Measurements from ENCODE around the gene PSD4.

DNA sequence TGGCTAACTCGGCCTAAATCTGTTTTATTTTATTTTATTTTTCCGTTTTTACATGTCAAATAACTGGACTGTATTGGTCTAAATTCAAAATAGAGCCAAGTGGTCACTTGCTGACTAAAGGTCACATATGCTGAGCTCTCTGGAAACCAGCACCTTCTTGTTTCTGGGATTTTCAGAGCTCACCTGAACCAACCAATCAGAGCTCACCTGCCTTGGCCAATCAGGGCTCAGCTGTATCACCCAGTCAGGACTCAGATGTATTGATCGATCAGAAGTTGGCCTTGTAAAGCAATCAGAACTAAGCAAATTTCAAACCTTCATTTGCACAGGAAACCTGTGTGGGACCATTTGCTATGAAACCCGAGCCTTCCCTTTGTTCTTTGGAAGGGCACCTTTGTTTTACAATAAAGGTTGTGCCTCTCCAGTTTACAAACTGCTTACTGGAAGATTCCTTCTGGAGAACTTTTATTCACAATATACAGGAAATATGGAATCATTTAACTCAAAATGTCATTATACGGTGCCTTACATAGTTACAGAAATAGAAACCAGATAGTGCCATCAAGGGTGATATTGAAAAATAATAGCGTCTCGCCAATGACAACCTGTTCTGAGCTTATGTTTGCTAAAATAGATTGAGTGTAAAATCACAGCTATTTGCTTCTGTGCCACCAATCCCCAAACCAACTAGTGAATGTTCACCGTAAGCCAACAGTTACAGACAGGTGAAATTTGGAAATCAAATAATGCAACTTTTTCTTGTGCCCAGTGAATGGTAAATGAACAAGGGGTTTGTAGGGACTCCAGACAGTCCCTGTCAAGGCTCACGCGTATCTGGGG, 17.3 kb upstream of the PSD4 start:
- TF ChIP-seq, protein P1, sequence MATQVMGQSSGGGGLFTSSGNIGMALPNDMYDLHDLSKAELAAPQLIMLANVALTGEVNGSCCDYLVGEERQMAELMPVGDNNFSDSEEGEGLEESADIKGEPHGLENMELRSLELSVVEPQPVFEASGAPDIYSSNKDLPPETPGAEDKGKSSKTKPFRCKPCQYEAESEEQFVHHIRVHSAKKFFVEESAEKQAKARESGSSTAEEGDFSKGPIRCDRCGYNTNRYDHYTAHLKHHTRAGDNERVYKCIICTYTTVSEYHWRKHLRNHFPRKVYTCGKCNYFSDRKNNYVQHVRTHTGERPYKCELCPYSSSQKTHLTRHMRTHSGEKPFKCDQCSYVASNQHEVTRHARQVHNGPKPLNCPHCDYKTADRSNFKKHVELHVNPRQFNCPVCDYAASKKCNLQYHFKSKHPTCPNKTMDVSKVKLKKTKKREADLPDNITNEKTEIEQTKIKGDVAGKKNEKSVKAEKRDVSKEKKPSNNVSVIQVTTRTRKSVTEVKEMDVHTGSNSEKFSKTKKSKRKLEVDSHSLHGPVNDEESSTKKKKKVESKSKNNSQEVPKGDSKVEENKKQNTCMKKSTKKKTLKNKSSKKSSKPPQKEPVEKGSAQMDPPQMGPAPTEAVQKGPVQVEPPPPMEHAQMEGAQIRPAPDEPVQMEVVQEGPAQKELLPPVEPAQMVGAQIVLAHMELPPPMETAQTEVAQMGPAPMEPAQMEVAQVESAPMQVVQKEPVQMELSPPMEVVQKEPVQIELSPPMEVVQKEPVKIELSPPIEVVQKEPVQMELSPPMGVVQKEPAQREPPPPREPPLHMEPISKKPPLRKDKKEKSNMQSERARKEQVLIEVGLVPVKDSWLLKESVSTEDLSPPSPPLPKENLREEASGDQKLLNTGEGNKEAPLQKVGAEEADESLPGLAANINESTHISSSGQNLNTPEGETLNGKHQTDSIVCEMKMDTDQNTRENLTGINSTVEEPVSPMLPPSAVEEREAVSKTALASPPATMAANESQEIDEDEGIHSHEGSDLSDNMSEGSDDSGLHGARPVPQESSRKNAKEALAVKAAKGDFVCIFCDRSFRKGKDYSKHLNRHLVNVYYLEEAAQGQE (IDR thresholded peaks at IDR 0.05; ENCODE audit: insufficient read depth in 1 of 2, low read depth in 2 of 2, low read length in 2 of 2): no peak
- TF ChIP-seq TAF1 (IDR thresholded peaks at IDR 0.05; ENCODE audit: borderline replicate concordance, insufficient read depth, low read length) (no peak), POLR2AphosphoS5 (IDR thresholded peaks at IDR 0.05; ENCODE audit: low read depth, low read length) (no peak), SIN3A (IDR thresholded peaks at IDR 0.05; ENCODE audit: borderline replicate concordance, insufficient read depth, low read length) (no peak)
